K562 (cell line): ENCODE measurements around the gene CST7. TPM values are rescaled to one million over a fixed set of nuclear protein-coding genes. Genes with fewer than 3 reads are reported as not detected.

ENCODE experiments used
- ATAC-seq: fragments of 200-7000 bp; cut with Tn5 transposase; 3 replicates; pipeline ENCODE4 v1.9.1; 2020; ENCODE audit warnings: moderate library complexity
- BruUV-seq: library from RNA; stranded (reverse); fragments of 400-500 nt; replicated peaks from 2 replicates; lab custom pipeline; 2021; lab: Mats Ljungman, UMichigan
- CTCF ChIA-PET: fragments of 300-600 bp; formaldehyde crosslinking; extraction: SDS; loops from one replicate; lab custom pipeline; 2021; ENCODE audit warnings: low intra/inter-chr PET ratio; lab: Yijun Ruan, JAX
- POLR2A ChIA-PET: fragments of 300-600, 350-650 bp; sonication (Branson Sonifier 250); formaldehyde crosslinking; extraction: SDS; loops from one replicate; lab custom pipeline; 2021; ENCODE audit warnings: antibody characterized with exemption, inconsistent platforms; lab: Yijun Ruan, JAX
- DNase-seq, 4 experiments: peaks; one replicate each; pipeline versions ENCODE4 v3.0.0 to v3.0.0-alpha.2; 2011 to 2018; ENCODE audit warnings: low spot score in 3 of 4, mixed read lengths in 3 of 4; ENCODE audit errors: extremely low read depth in 1 of 4
- FAIRE-seq: peaks from 2 replicates; lab custom pipeline; 2011; peaks lifted over from hg19 to GRCh38; lab: Jason Lieb, UNC
- H2AFZ ChIP-seq: 2 replicates; pipeline ENCODE4 v1.6.0; 2011; ENCODE audit warnings: low read depth, low read length, control low read depth, inconsistent platforms
- H3K27ac ChIP-seq: fragments of 200-600 bp; 3 replicates; pipeline ENCODE4 v1.8.0; 2011; ENCODE audit warnings: low read depth, mild to moderate bottlenecking, control low read depth, inconsistent platforms, low read length, moderate library complexity, mixed read lengths; ENCODE audit errors: extremely low read depth
- H3K27me3 ChIP-seq, 2 experiments: fragments of 300-600 bp in 1 of 2; 2 replicates in 1 of 2; 3 replicates in 1 of 2; pipeline versions ENCODE4 v1.6.0 to v1.8.0; 2011; ENCODE audit warnings: inconsistent platforms in 2 of 2, low read length in 2 of 2, mild to moderate bottlenecking in 1 of 2, mixed read lengths in 1 of 2, moderate library complexity in 1 of 2; ENCODE audit not compliant: control insufficient read depth in 2 of 2, insufficient read depth in 2 of 2
- H3K36me3 ChIP-seq: fragments of 300-600 bp; 3 replicates; pipeline ENCODE4 v1.8.0; 2011; ENCODE audit warnings: mild to moderate bottlenecking, low read length, inconsistent platforms; ENCODE audit not compliant: control insufficient read depth, insufficient read depth
- H3K4me1 ChIP-seq, 2 experiments: fragments of 200-600 bp in 1 of 2; replicated peaks in 1 of 2; 2 replicates in 1 of 2; 3 replicates in 1 of 2; pipeline versions ENCODE4 v1.5.1 to v1.8.0; 2011; ENCODE audit warnings: inconsistent platforms in 2 of 2, low read length in 2 of 2, mild to moderate bottlenecking in 1 of 2, mixed read lengths in 1 of 2, moderate library complexity in 1 of 2; ENCODE audit not compliant: control insufficient read depth in 2 of 2, insufficient read depth in 2 of 2
- H3K4me2 ChIP-seq: 2 replicates; pipeline ENCODE4 v1.6.1; 2011; ENCODE audit warnings: low read length, control low read depth, inconsistent platforms, mixed read lengths; ENCODE audit not compliant: insufficient read depth
- H3K4me3 ChIP-seq: fragments of 200-600 bp; sonication (generic), shearing (Covaris generic); 2 replicates; pipeline ENCODE4 v1.5.1; 2016; ENCODE audit warnings: control low read depth, inconsistent platforms
- H3K79me2 ChIP-seq: fragments of 200-600 bp; 3 replicates; pipeline ENCODE4 v1.8.0; 2011; ENCODE audit warnings: low read length, inconsistent platforms; ENCODE audit not compliant: control insufficient read depth, insufficient read depth
- H3K9ac ChIP-seq, 2 experiments: 2 replicates each; pipeline versions ENCODE4 v1.6.0 to v1.6.1; 2011; ENCODE audit warnings: low read depth in 2 of 2, low read length in 2 of 2, control low read depth in 1 of 2, inconsistent platforms in 1 of 2, mild to moderate bottlenecking in 1 of 2, mixed read lengths in 1 of 2; ENCODE audit not compliant: insufficient read depth in 1 of 2
- H3K9me1 ChIP-seq: one replicate; pipeline ENCODE4 v1.6.0; 2011; ENCODE audit warnings: inconsistent platforms, mild to moderate bottlenecking, low read length, moderate library complexity; ENCODE audit not compliant: control insufficient read depth, insufficient read depth
- H3K9me3 ChIP-seq: replicated peaks from 2 replicates; pipeline ENCODE4 v1.5.1; 2011; ENCODE audit warnings: low read depth, low read length, inconsistent platforms; ENCODE audit not compliant: control insufficient read depth, insufficient read depth
- H4K20me1 ChIP-seq: replicated peaks from 2 replicates; pipeline ENCODE4 v1.6.1; 2011; ENCODE audit warnings: low read length, inconsistent platforms, mixed read lengths; ENCODE audit not compliant: control insufficient read depth, insufficient read depth
- CUX1 ChIP-seq: fragments of 200-800 bp; sonication (Bioruptor generic); IDR thresholded peaks from 2 replicates; pipeline ENCODE4 v1.6.1; 2016; ENCODE audit warnings: missing genetic modification characterization, missing compliant biosample characterization
- MEF2A ChIP-seq: IDR thresholded peaks from 2 replicates; pipeline ENCODE4 v1.6.1; 2011; ENCODE audit warnings: low read depth, mild to moderate bottlenecking, low read length, moderate library complexity; ENCODE audit not compliant: control insufficient read depth
- TAL1 ChIP-seq: fragments of 450-650 bp; IDR thresholded peaks from 2 replicates; pipeline ENCODE4 v1.6.1; 2016; ENCODE audit warnings: mild to moderate bottlenecking
- TRIM28 ChIP-seq: fragments of 450-650 bp; IDR thresholded peaks from 2 replicates; pipeline ENCODE4 v1.6.1; 2017
- ZFP1 ChIP-seq: fragments of 450-650 bp; formaldehyde crosslinking; IDR thresholded peaks from 2 replicates; pipeline ENCODE4 v1.4.0; 2020; ENCODE audit warnings: mild to moderate bottlenecking, mixed read lengths
- ZNF239 ChIP-seq: fragments of 250-450 bp; sonication (Bioruptor Pico); IDR thresholded peaks from 2 replicates; pipeline ENCODE4 v1.4.0; 2020; ENCODE audit warnings: mild to moderate bottlenecking
- ZNF311 ChIP-seq: fragments of 250-450 bp; sonication (Bioruptor Pico); IDR thresholded peaks from 2 replicates; pipeline ENCODE4 v1.4.0; 2020; ENCODE audit warnings: mild to moderate bottlenecking, moderate library complexity
- ZNF778 ChIP-seq: fragments of 450-650 bp; formaldehyde crosslinking; IDR thresholded peaks from 2 replicates; pipeline ENCODE4 v1.4.0; 2020; ENCODE audit warnings: mild to moderate bottlenecking, moderate library complexity
- WGBS: fragments of 100-300 bp; shearing (Covaris generic); methylation state at CpG from one replicate; pipeline ENCODE4 v1.1.6; 2016; ENCODE audit warnings: low coverage, mixed read lengths; ENCODE audit not compliant: insufficient coverage; ENCODE audit errors: missing lambda C conversion rate; 5-methylcytosine and 5-hydroxymethylcytosine counted together
- in situ Hi-C: fragments of 300-500 bp; cut with MboI; formaldehyde crosslinking; loops from 4 replicates; pipeline ENCODE4 v1.15.0; 2018; ENCODE audit warnings: inconsistent platforms, mixed read lengths
- intact Hi-C: fragments of 100-400 bp; cut with micrococcal nuclease; formaldehyde crosslinking; loops from 2 replicates; pipeline ENCODE4 v1.14.2; 2022
- polyA plus RNA-seq, 8 experiments: library from polyadenylated mRNA; depleted of rRNA in 4 of 8; stranded (reverse) in 5 of 8; unstranded in 3 of 8; fragments of >200 nt; fragmentation: Nextera tagmentation in 2 of 8; fragmentation: Illumina TruSeq in 1 of 8; extraction: Ambion mirVana in 2 of 8; extraction: Trizol in 1 of 8; gene quantifications; 2 replicates each; pipeline versions ENCODE4 v1.2.1 to v1.2.3, GENCODE V29; 2011 to 2014; ENCODE audit warnings: inconsistent platforms in 1 of 8, missing spikeins in 1 of 8
- total RNA-seq, 7 experiments: library from RNA; depleted of rRNA in 6 of 7; stranded (reverse); fragments of >200 nt in 6 of 7; fragmentation: Illumina TruSeq in 2 of 7; extraction: Trizol in 2 of 7; gene quantifications; 2 replicates each; pipeline versions ENCODE4 v1.2.1 to v1.2.3, GENCODE V29; 2011 to 2021; ENCODE audit warnings: low replicate concordance in 1 of 7

Gene CST7
- total and polyA plus RNA-seq, 9 of the 15 experiments (the other 6 are each of a cell fraction or from before 2014, with no cell fraction given), result not detected

DNA sequence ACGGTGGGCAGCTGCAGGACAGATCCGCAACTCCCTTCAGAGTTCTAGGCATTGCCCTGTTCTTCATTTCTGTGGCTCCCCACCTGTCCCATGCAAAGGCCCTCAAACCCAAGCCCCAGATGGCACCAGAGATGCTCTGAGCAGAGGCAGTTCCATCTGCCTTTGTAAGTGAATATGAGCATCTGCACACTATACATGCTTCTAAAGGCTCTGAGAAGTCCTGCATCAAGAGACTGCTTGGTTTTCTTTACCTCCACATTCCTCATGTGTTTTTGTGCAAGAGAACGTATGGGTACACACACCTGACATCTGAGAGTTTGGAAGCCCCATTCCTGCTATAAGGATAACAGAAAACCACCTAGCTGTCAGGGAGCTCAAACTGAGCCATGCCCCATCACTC, 14.4 kb upstream of the CST7 start:
- Histone ChIP-seq H2AFZ (no peak overlapping the region), H3K9ac (no peak overlapping the region), H3K79me2 (no peaks in the 10 kb centered on the region), H3K27ac (no peak overlapping the region), H3K27me3 (no peaks in the 10 kb centered on the region; a peak in 1 of 5 replicates)
- POLR2A ChIA-PET, result no interaction called here
- no TSS peak for BruUV-seq
- intact Hi-C loops, result no loop called here
- TF ChIP-seq ZNF239 (CRISPR knock-in tag), result peak; percentile 92
- TF ChIP-seq ZNF778, result no peak
- no peak for TF ChIP-seq ZNF311 (CRISPR knock-in tag)
- TF ChIP-seq MEF2A, result no peak
- no peak for TF ChIP-seq TAL1
- TF ChIP-seq, all 486 proteins: peak for 1
- Histone ChIP-seq H4K20me1 (no peaks in the 10 kb centered on the region), H3K9me3 (no peaks in the 10 kb centered on the region), H3K4me1 (peaks cover 0 to 3% of the 10 kb centered on the region in 2 experiments; a peak in 1 of 5 replicates), H3K36me3 (no peaks in the 10 kb centered on the region), H3K4me3 (no peak overlapping the region), H3K4me2 (no peak overlapping the region), H3K9me1 (no peaks in the 10 kb centered on the region)
- DNase-seq (no peak), ATAC-seq (no peak), FAIRE-seq (no peak)
- in situ Hi-C loops, result no loop called here
- 0% methylated on average over 3 of the region's 3 CpGs for WGBS
- CTCF ChIA-PET, result no interaction called here

DNA sequence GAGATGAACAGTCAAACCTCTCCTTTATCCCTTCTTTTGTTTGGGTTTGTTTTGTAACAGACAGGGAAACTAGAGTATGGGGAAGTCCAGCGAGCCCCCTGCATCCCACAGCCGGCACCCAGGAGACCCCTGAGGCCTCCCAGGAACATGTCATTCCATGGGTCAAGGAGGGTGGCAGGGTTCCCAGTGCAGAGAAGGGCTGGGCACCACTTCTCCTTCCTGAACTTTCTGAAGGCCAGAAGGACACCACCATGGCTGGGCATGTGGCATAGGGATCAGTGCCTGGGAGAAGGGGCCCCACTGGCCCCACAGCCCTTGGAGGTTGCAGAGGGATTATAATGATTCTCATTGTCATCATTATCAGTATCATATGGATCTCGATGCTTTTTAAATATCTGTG, 13.9 kb upstream of the CST7 start:
- Histone ChIP-seq H3K9me3 (no peaks in the 10 kb centered on the region), H3K36me3 (no peaks in the 10 kb centered on the region), H3K4me2 (no peak overlapping the region), H3K4me1 (peaks cover 0 to 3% of the 10 kb centered on the region in 2 experiments; a peak in 1 of 5 replicates)
- no peak for ATAC-seq
- WGBS, result 0% methylated on average over 1 of the region's 3 CpGs
- no peak for TF ChIP-seq CUX1 (CRISPR knock-in tag)
- no peak for TF ChIP-seq ZFP1 (CRISPR knock-in tag)
- no peak for TF ChIP-seq TRIM28
- TF ChIP-seq, all 486 proteins: peak for 0
- H3K9me1 ChIP-seq, result no peaks in the 10 kb centered on the region
- no peaks in the 10 kb centered on the region for H4K20me1 ChIP-seq
- no peak overlapping the region for H3K27ac ChIP-seq
- in situ Hi-C loops, result no loop called here
- H3K9ac ChIP-seq, result no peak overlapping the region
- H3K79me2 ChIP-seq, result no peaks in the 10 kb centered on the region
- H3K27me3 ChIP-seq, result no peaks in the 10 kb centered on the region; a peak in 1 of 5 replicates
- H3K4me3 ChIP-seq, result no peak overlapping the region
- intact Hi-C loops, result no loop called here
- DNase-seq, result no peak
- BruUV-seq, result no TSS peak
- ChIA-PET CTCF (no interaction called here), POLR2A (no interaction called here)
- no peak for FAIRE-seq
- H2AFZ ChIP-seq, result no peak overlapping the region
